HFF-Myc (cell line): ENCODE results near the gene CAD.

Source experiments
- DNase-seq: peaks from one replicate; pipeline ENCODE4 v3.0.0-alpha.2; 2011; ENCODE audit warnings: low read depth; ENCODE audit errors: extremely low read depth
- H3K4me3 ChIP-seq: replicated peaks from 2 replicates; pipeline ENCODE4 v1.5.1; 2011; ENCODE audit warnings: low read depth, mild to moderate bottlenecking, control low read depth, low read length
- TF ChIP-seq, protein P1 (sequence below): IDR thresholded peaks from 2 replicates; pipeline ENCODE4 v1.5.1; 2012; ENCODE audit warnings: mild to moderate bottlenecking, low read depth, low read length, control low read depth; ENCODE audit errors: missing control alignments

Gene CAD

DNA sequence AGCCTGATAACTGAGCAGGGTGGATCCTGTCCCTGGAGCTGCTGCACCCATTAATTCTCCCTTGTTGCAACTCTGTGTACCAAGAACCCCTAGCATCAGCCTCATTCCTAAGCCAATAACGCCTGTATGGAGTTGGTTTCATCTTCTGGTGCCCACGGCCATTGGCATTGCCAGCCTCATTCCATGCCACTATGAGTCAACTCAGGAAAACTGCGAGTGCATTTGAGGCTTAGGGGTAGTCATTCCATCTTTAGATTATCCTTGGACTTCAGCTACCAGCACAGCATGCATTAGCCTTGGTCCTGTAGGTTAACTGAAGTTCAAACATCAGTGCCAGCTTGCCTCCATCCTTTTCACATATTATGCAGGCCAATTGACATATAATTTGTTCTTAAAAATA is 63.7 kb downstream of the CAD start:
- TF ChIP-seq, protein P1, sequence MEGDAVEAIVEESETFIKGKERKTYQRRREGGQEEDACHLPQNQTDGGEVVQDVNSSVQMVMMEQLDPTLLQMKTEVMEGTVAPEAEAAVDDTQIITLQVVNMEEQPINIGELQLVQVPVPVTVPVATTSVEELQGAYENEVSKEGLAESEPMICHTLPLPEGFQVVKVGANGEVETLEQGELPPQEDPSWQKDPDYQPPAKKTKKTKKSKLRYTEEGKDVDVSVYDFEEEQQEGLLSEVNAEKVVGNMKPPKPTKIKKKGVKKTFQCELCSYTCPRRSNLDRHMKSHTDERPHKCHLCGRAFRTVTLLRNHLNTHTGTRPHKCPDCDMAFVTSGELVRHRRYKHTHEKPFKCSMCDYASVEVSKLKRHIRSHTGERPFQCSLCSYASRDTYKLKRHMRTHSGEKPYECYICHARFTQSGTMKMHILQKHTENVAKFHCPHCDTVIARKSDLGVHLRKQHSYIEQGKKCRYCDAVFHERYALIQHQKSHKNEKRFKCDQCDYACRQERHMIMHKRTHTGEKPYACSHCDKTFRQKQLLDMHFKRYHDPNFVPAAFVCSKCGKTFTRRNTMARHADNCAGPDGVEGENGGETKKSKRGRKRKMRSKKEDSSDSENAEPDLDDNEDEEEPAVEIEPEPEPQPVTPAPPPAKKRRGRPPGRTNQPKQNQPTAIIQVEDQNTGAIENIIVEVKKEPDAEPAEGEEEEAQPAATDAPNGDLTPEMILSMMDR, result no peak
- DNase-seq, result no peak
- no peak overlapping the region for H3K4me3 ChIP-seq

GRCh38 chr2:27281442-27281841 is 64.3 kb downstream of the CAD start:
- TF ChIP-seq, protein P1, result no peak
- no peak overlapping the region for H3K4me3 ChIP-seq
- DNase-seq, result no peak

GRCh38 chr2:27281855-27282559 is 64.8 kb downstream of the CAD start, which contains the start of gene TRIM54:
TRIM54 (plus strand) TSS chr2:27282429; CDS start chr2:27282732, 303 bp downstream.
- TF ChIP-seq, protein P1, result no peak
- DNase-seq, result no peak
- H3K4me3 ChIP-seq, result no peak within 1 kb of the TSS

GRCh38 chr2:27282892-27283291 is 65.7 kb downstream of the CAD start:
- TF ChIP-seq, protein P1, result no peak
- no peak overlapping the region for H3K4me3 ChIP-seq
- no peak for DNase-seq

DNA sequence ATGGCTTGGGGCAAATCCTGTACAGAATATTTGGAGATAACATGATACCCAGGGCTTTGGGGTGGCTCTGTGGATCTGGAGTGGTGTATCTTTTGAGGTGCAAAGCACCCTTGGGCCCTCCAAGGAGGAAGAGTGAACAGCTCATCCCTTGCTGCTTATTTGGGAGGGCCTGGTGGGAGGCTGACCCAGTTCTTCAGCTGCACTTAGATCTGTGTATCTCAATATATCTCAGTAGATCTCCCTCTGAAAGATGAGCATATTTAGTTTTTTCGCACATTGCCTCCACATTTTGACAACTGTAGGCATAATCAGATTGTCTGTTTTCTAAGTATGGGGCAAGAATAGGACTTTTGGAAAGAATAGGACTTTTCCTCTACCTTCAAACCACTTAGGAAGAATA is 67.8 kb downstream of the CAD start:
- H3K4me3 ChIP-seq, result no peak overlapping the region
- TF ChIP-seq, protein P1, result no peak
- DNase-seq, result no peak

DNA sequence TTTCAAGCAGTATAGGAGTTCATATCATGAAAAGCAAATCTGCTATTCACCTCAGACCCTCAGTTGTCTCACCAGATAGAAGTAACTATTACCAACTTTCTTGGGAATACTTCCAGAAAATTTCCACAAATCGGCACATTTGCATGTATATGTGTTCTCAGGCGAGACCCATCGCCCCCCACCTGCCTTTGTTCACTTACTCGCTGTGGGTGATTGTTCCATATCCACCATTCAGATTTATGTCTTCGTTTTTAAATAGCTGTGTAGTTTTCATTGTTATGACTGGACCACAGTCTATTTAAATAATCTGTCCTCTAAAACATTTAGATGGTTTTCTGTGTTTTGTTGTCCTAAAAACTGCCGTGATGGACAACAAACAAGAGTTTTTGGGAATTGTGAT is 68.3 kb downstream of the CAD start:
- H3K4me3 ChIP-seq, result no peak overlapping the region
- TF ChIP-seq, protein P1, result no peak
- no peak for DNase-seq

DNA sequence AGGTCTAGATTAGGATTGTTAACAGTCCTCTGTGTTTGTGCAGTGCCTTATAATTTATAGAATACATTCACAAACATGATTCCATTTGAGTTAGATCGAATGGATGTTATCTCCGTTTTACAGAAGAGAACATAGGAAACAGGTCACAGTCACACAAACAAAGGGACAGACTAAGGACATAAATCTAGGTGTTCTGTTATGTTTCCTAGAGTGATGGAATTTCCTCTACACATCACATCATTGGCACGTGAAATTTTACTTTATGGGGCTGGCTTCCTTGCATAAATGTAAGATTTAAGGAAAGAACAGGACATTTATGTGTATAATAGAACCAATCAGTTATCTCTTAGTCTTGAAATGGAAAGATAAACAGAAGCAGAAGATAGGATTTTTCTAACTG is 71.4 kb downstream of the CAD start:
- TF ChIP-seq, protein P1, result no peak
- no peak for DNase-seq
- no peak overlapping the region for H3K4me3 ChIP-seq
